AG04449 (cell line): Measurements from ENCODE around the gene ERC2.

Experiments
- CTCF ChIA-PET: fragments of 350-600 bp; formaldehyde crosslinking; extraction: SDS; loops from one replicate; lab custom pipeline; 2021; ENCODE audit warnings: antibody characterized with exemption; lab: Yijun Ruan, JAX
- POLR2A ChIA-PET: fragments of 400-600, 350-600 bp; formaldehyde crosslinking; extraction: SDS; loops from one replicate; lab custom pipeline; 2020; ENCODE audit warnings: antibody characterized with exemption, inconsistent platforms; lab: Yijun Ruan, JAX
- DNase-seq: peaks from one replicate; pipeline ENCODE4 v3.0.0-alpha.2; 2010; ENCODE audit warnings: low read depth, low spot score
- H3K4me3 ChIP-seq: 2 replicates; pipeline ENCODE4 v1.5.1; 2011; ENCODE audit warnings: low read depth, mild to moderate bottlenecking, control low read depth, low read length
- TF ChIP-seq, protein P1 (sequence below): IDR thresholded peaks from one replicate; pipeline ENCODE4 v1.5.1; 2011; ENCODE audit warnings: mild to moderate bottlenecking, moderate library complexity, low read length, control low read depth, inconsistent platforms; ENCODE audit not compliant: insufficient read depth; ENCODE audit errors: missing control alignments

The ERC2 gene

DNA sequence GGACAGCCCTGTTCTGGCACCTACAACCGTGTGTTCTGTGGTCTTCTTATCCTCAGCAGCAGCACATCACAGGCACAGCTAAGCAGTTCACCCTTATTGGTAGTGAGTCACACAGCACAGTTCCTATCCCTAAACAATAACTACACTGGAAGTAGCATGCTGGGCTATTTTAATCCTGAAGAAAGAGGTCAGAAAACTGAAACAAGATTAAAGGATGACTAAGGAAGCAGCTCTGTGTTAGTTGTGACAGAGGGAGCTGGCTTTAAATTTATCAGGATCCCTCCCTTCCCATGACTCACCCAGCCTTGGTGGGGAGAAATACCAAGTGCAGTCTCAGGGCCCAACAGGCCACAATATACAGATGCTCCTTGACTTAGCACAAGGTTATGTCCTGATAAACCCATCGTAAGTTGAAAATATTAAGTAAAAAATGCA lies 144.3 kb downstream of the ERC2 start:
- ChIA-PET POLR2A (no interaction called here), CTCF (no interaction called here)
- TF ChIP-seq, protein P1, sequence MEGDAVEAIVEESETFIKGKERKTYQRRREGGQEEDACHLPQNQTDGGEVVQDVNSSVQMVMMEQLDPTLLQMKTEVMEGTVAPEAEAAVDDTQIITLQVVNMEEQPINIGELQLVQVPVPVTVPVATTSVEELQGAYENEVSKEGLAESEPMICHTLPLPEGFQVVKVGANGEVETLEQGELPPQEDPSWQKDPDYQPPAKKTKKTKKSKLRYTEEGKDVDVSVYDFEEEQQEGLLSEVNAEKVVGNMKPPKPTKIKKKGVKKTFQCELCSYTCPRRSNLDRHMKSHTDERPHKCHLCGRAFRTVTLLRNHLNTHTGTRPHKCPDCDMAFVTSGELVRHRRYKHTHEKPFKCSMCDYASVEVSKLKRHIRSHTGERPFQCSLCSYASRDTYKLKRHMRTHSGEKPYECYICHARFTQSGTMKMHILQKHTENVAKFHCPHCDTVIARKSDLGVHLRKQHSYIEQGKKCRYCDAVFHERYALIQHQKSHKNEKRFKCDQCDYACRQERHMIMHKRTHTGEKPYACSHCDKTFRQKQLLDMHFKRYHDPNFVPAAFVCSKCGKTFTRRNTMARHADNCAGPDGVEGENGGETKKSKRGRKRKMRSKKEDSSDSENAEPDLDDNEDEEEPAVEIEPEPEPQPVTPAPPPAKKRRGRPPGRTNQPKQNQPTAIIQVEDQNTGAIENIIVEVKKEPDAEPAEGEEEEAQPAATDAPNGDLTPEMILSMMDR, result no peak
- H3K4me3 ChIP-seq, result no peak overlapping the region
- no peak for DNase-seq

DNA sequence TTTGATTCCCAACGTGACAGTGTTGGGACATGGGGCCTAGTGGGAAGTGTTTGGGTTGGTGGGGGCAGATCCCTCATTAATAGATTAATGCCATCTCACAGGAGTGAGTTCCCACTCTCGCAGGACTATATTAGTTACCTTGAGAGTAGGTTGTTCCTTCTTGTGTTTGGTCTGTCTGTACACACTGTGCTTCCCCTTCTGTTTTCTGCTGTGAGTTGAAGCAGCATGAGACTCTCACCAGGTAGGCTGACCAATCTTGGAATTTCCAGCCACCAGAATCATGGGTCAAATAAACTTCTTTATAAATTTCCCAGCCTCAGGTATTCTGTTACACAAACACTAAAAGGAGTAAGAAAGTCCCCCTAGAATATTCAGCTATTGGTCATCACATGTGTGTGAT lies 145.4 kb downstream of the ERC2 start:
- ChIA-PET CTCF (no interaction called here), POLR2A (no interaction called here)
- H3K4me3 ChIP-seq, result no peak overlapping the region
- TF ChIP-seq, protein P1, result no peak
- no peak for DNase-seq

DNA sequence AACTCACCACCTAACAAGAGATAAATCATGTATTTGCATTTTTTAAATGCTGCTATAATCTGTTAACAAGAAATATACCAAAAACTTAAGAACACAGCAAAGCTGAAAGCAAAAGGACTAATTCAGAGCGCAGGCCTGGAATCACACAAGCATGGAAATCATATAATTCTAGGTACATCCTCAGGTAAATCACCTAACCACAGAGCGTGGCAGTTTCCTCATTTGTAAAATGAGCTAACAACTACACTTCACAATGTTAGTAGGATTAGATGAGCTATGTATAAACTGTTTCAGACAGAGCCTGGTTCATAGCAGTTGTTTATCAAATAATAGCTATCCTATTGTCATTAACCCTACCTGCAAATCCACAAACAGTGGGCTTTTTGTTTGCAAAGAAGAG lies 146.4 kb downstream of the ERC2 start:
- POLR2A ChIA-PET, result no interaction called here
- no peak overlapping the region for H3K4me3 ChIP-seq
- TF ChIP-seq, protein P1, result no peak
- no peak for DNase-seq
- CTCF ChIA-PET, result no interaction called here

DNA sequence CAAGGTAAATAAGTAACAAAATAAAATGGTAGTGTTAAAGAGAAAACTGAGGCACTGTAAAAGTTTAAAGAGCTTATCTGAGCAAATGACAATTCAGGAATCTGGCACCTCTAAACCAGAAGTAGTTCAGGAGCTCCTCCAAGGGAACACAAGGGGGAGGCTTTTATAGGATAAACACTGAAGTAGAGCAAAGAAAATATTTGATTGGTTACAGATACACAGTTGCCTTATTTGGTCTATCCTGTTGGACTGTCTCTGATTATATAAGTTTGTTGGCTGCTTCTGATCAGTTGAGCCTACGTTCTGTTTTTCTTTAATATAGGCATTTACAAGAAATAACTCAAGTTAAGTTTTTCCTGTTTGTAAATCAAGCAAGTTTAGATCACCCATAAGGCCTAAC lies 146.9 kb downstream of the ERC2 start:
- DNase-seq, result no peak
- TF ChIP-seq, protein P1, result no peak
- POLR2A ChIA-PET, result no interaction called here
- CTCF ChIA-PET, result no interaction called here
- H3K4me3 ChIP-seq, result no peak overlapping the region

DNA sequence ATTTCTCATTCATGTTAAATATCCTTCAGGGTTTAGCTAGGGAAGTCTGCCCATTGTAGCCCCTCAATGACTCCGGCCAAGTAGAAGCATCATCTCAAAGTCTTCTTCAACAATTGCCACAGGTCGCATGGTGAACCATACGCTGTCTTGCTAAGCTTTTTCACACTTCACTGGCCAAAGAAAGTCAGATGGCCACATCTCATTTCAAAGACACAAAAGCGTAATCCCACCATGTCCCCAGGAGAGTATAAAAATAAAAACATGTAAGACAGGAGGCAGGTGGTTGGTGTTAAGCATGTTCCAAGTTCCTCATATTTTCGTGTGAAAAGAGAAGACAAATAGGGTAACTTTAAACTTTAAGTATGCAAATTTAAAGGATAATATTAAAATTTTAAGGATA lies 147.4 kb downstream of the ERC2 start:
- no peak for DNase-seq
- POLR2A ChIA-PET, result no interaction called here
- CTCF ChIA-PET, result no interaction called here
- H3K4me3 ChIP-seq, result no peak overlapping the region
- TF ChIP-seq, protein P1, result no peak

DNA sequence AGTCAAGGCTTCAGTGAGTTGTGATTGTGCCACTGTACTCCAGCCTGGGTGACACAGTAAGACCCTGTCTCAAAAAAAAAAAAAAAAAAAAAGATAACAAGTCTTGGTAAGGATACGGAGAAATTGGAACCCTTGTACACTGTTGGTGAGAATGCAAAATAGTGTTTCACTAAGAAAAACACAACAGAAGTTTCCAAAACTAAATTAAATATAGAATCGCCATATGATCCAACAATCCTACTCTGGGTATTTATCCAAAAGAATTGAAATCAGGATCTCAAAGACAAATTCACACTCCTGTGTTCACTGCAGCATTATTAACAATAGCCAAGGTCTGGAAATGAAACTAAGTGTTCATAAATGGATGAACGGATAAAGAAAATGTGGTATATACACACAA lies 149.4 kb downstream of the ERC2 start:
- no peak overlapping the region for H3K4me3 ChIP-seq
- CTCF ChIA-PET, result no interaction called here
- no peak for DNase-seq
- TF ChIP-seq, protein P1, result no peak
- POLR2A ChIA-PET, result no interaction called here
